Activated naive CD4-positive, alpha-beta T cell (primary cell): ENCODE measurements around the gene PCSK5.

ENCODE experiments used
- DNase-seq, 4 experiments: peaks; one replicate each; lab custom pipeline; 2025; lab: John Stamatoyannopoulos, UW

Gene PCSK5

GRCh38 chr9:76396597-76396996, 506.1 kb downstream of the PCSK5 start:
- no peak for DNase-seq

GRCh38 chr9:76399856-76400255, 509.4 kb downstream of the PCSK5 start:
- no peak for DNase-seq

- no peak for DNase-seq
Measured at GRCh38 chr9:76400534-76401096, 510.1 kb downstream of the PCSK5 start.

DNA sequence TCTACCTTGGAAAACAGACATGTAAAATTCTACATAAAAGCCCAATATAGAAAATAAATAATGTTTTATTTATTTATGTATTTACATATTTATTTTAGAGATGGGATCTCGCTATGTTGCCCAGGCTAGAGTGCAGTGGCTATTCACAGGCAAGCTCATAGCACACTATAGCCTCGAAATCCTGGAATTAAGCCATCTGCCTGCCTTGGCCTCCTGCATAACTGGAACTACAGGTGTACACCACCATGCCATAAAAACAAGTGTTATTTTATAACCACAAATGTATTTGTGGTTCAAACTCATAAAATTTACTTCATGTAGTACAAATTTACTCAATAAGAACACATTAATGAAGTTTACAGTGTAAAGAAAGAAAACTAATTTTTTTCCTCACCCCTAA, 510.7 kb downstream of the PCSK5 start:
- no peak for DNase-seq

GRCh38 chr9:76401580-76402354, 511.3 kb downstream of the PCSK5 start:
- no peak for DNase-seq

- no peak for DNase-seq
Measured at GRCh38 chr9:76403352-76403751, 512.9 kb downstream of the PCSK5 start.

GRCh38 chr9:76404401-76404800, 513.9 kb downstream of the PCSK5 start:
- no peak for DNase-seq

DNA sequence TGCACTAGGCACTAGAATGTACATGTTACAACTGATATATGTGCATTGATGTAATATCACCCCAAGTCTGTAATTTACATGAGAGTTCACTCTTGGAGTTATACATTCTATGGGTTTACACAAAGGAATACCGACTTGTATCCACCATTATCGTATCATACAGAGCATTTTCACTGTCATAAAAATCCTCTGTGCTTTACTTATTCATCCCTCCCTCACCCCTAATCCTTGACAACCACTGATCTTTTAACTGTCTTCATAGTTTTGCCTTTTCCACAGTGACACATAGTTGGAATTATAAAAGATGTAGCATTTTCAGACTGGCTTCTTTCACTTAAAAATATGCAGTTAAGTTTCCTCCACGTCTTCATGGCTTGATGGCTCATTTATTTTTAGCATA, 514.9 kb downstream of the PCSK5 start:
- DNase-seq: no peak

DNA sequence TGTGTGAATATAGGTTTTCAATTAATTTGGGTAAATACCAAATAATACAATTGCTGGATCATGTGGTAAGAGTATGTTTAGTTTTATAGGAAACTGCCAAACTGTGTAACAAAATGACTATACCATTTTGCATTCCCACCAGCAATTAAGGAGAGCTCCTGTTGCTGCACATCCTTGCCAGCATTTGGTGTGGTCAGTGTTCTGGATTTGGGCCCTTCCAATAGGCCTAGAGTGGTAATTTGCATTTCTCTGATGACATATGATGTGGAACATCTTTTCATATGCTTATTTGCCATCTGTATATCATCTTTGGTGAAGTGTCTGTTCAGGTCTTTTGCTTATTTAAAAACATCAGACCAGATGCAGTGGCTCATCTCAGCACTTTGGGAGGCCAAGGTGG, 515.4 kb downstream of the PCSK5 start:
- no peak for DNase-seq
